ENCODE results near the gene SLC11A2. TPM values are rescaled to one million over a fixed set of nuclear protein-coding genes. Genes with fewer than 3 reads are reported as not detected.

SLC11A2 gene
- total RNA-seq, 3 donors from 2014 or later (not counting 1 experiment from before 2014, with no cell fraction given) = 34.3 to 54.3 (median 42.7) TPM

- Mint-ChIP-seq H3K9me3 (no peaks in the 10 kb centered on the region), H3K4me3 (no peak overlapping the region), H3K4me1 (no peaks in the 10 kb centered on the region), H3K27me3 (ENCODE audit: low read depth in 2 of 2) (no peaks in the 10 kb centered on the region), H3K36me3 (peaks cover 51% of the 10 kb centered on the region), H3K27ac (no peak overlapping the region)
- no peak for TF ChIP-seq CTCF (IDR thresholded peaks at IDR 0.05)
- Histone ChIP-seq H3K9me3 (ENCODE audit: control insufficient read depth, insufficient read depth, low read length) (no peaks in the 10 kb centered on the region), H3K4me1 (ENCODE audit: control insufficient read depth, insufficient read depth, low read length) (no peaks in the 10 kb centered on the region), H3K27ac (ENCODE audit: low read length) (no peak overlapping the region), H3K4me3 (ENCODE audit: low read length) (no peak overlapping the region), H3K36me3 (ENCODE audit: control insufficient read depth, insufficient read depth, low read length) (peaks cover 60% of the 10 kb centered on the region), H3K27me3 (ENCODE audit: control insufficient read depth, insufficient read depth, low read length) (no peaks in the 10 kb centered on the region)
- intact Hi-C loops (cut with micrococcal nuclease) = no loop called here
- DNase-seq (no peak), ATAC-seq (no peak)
- 86% methylated on average over 5 of the region's 6 CpGs for WGBS (ENCODE audit: insufficient coverage)
Observed at GRCh38 chr12:50991291-50991690, 34.9 kb downstream of the SLC11A2 start.

DNA sequence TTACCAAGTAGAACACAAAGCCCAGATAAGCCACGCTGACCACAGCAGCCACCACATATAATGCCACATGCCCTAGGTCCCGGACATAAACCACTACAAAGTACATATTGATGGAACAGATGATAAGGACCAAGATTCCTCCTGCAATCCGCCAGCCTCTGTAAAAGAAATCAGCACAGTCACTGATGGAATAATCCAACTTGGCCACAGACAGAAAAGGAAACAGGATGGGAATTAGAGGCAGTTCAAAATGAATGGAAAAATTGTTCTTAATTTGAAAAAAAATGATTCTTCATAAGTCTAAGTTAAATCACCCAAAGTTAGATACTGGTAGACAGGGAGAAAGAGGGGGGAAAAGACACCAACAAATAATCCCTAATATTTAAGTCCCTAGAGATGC is 35.4 kb downstream of the SLC11A2 start:
- Mint-ChIP-seq H3K4me3 (no peak overlapping the region), H3K4me1 (no peaks in the 10 kb centered on the region), H3K9me3 (no peaks in the 10 kb centered on the region), H3K27ac (no peak overlapping the region), H3K27me3 (ENCODE audit: low read depth in 2 of 2) (no peaks in the 10 kb centered on the region), H3K36me3 (peaks cover 50% of the 10 kb centered on the region)
- Histone ChIP-seq H3K27ac (ENCODE audit: low read length) (no peak overlapping the region), H3K4me1 (ENCODE audit: control insufficient read depth, insufficient read depth, low read length) (no peaks in the 10 kb centered on the region), H3K27me3 (ENCODE audit: control insufficient read depth, insufficient read depth, low read length) (no peaks in the 10 kb centered on the region), H3K9me3 (ENCODE audit: control insufficient read depth, insufficient read depth, low read length) (no peaks in the 10 kb centered on the region), H3K4me3 (ENCODE audit: low read length) (no peak overlapping the region), H3K36me3 (ENCODE audit: control insufficient read depth, insufficient read depth, low read length) (peaks cover 57% of the 10 kb centered on the region)
- intact Hi-C loops (cut with micrococcal nuclease) = no loop called here
- ATAC-seq = no peak
- no peak for DNase-seq
- TF ChIP-seq CTCF (IDR thresholded peaks at IDR 0.05) = no peak
- 71% methylated on average over 3 of the region's 3 CpGs for WGBS (ENCODE audit: insufficient coverage)

DNA sequence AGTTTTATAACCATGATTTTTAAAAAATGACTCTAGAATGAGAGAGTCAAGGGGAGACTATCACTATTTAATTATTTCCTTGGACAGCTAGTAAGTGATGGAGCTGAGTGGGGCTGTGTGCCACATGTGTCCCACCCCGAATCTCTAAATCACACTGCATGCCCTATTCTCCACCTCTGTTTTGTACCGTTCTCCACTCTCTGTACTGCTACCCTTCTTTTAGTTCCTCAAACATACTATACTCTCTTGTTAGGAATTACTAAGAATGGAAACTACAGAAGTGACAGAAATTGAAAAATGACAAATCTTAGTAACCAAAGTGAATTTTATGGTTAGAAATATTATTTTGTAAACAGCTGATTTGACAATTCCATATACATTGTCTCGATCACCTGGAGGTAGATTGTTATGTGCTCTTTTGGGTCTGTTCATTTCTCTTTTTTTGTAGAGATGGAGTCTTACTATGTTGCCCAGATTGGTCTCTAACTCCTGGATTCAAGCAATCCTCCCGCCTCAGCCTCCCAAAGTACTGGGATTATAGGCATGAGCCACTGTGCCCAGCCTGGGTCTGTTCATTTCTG is 35.9 kb downstream of the SLC11A2 start:
- Mint-ChIP-seq H3K27me3 (ENCODE audit: low read depth in 2 of 2) (no peaks in the 10 kb centered on the region), H3K36me3 (peaks cover 44% of the 10 kb centered on the region), H3K4me3 (no peak overlapping the region), H3K9me3 (no peaks in the 10 kb centered on the region), H3K27ac (no peak overlapping the region), H3K4me1 (no peaks in the 10 kb centered on the region)
- no peak for TF ChIP-seq CTCF (IDR thresholded peaks at IDR 0.05)
- H3K36me3 ChIP-seq (ENCODE audit: control insufficient read depth, insufficient read depth, low read length) = peaks cover 51% of the 10 kb centered on the region
- no peak overlapping the region for H3K27ac ChIP-seq (ENCODE audit: low read length)
- no peaks in the 10 kb centered on the region for H3K4me1 ChIP-seq (ENCODE audit: control insufficient read depth, insufficient read depth, low read length)
- no peak overlapping the region for H3K4me3 ChIP-seq (ENCODE audit: low read length)
- H3K9me3 ChIP-seq (ENCODE audit: control insufficient read depth, insufficient read depth, low read length) = no peaks in the 10 kb centered on the region
- 88% methylated on average over 3 of the region's 4 CpGs for WGBS (ENCODE audit: insufficient coverage)
- no peaks in the 10 kb centered on the region for H3K27me3 ChIP-seq (ENCODE audit: control insufficient read depth, insufficient read depth, low read length)
- ATAC-seq (no peak), DNase-seq (no peak)
- intact Hi-C loops (cut with micrococcal nuclease) = no loop called here

DNA sequence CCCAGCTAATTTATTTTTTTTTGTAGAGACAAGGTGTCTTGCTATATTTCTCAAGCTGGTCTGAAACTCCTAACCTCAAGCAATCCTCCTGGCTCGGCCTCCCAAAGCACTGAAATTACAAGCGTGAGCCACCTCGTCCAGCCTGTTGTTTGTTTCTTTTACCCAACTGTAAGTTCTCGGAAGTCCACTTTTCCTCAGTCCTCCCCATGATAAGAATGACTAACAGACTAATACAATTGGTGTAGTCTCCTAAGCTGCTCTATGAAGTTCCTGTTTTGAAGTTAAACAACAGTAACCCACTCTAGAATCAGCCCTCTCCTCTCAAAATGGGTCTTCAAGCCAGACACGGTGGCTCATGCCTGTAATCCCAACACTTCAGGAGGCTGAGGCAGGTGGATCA is 37.3 kb downstream of the SLC11A2 start:
- H3K36me3 ChIP-seq (ENCODE audit: control insufficient read depth, insufficient read depth, low read length) = peaks cover 42% of the 10 kb centered on the region
- no peak overlapping the region for H3K27ac ChIP-seq (ENCODE audit: low read length)
- no peaks in the 10 kb centered on the region for H3K9me3 ChIP-seq (ENCODE audit: control insufficient read depth, insufficient read depth, low read length)
- ATAC-seq = no peak
- H3K27me3 ChIP-seq (ENCODE audit: control insufficient read depth, insufficient read depth, low read length) = no peaks in the 10 kb centered on the region
- no peak for DNase-seq
- TF ChIP-seq CTCF (IDR thresholded peaks at IDR 0.05) = no peak
- H3K4me3 Mint-ChIP-seq = no peak overlapping the region
- intact Hi-C loops (cut with micrococcal nuclease) = no loop called here
- 98% methylated on average over 5 of the region's 5 CpGs for WGBS (ENCODE audit: insufficient coverage)
- H3K9me3 Mint-ChIP-seq = no peaks in the 10 kb centered on the region
- H3K27ac Mint-ChIP-seq = no peak overlapping the region
- H3K4me3 ChIP-seq (ENCODE audit: low read length) = no peak overlapping the region
- H3K4me1 Mint-ChIP-seq = no peaks in the 10 kb centered on the region
- peaks cover 33% of the 10 kb centered on the region for H3K36me3 Mint-ChIP-seq
- no peaks in the 10 kb centered on the region for H3K4me1 ChIP-seq (ENCODE audit: control insufficient read depth, insufficient read depth, low read length)
- no peaks in the 10 kb centered on the region for H3K27me3 Mint-ChIP-seq (ENCODE audit: low read depth in 2 of 2)
